ENCODE results near the gene STIM1.

STIM1 gene

GRCh38 chr11:3877364-3878257 lies 22.1 kb downstream of the STIM1 start:
- FAIRE-seq (peak; percentile 74), DNase-seq (ENCODE audit: insufficient read length) (no peak)
- TF ChIP-seq TAF1 (IDR thresholded peaks at IDR 0.05; ENCODE audit: borderline replicate concordance, low read depth, low read length) (no peak), POLR2A (IDR thresholded peaks at IDR 0.05; ENCODE audit: low read depth, low read length) (no peak), POLR2AphosphoS5 (IDR thresholded peaks at IDR 0.05; ENCODE audit: low read depth, low read length) (no peak)

GRCh38 chr11:3878258-3878584 lies 22.8 kb downstream of the STIM1 start:
- peak; percentile 24 for FAIRE-seq
- TF ChIP-seq TAF1 (IDR thresholded peaks at IDR 0.05; ENCODE audit: borderline replicate concordance, low read depth, low read length): no peak
- no peak for DNase-seq (ENCODE audit: insufficient read length)

DNA sequence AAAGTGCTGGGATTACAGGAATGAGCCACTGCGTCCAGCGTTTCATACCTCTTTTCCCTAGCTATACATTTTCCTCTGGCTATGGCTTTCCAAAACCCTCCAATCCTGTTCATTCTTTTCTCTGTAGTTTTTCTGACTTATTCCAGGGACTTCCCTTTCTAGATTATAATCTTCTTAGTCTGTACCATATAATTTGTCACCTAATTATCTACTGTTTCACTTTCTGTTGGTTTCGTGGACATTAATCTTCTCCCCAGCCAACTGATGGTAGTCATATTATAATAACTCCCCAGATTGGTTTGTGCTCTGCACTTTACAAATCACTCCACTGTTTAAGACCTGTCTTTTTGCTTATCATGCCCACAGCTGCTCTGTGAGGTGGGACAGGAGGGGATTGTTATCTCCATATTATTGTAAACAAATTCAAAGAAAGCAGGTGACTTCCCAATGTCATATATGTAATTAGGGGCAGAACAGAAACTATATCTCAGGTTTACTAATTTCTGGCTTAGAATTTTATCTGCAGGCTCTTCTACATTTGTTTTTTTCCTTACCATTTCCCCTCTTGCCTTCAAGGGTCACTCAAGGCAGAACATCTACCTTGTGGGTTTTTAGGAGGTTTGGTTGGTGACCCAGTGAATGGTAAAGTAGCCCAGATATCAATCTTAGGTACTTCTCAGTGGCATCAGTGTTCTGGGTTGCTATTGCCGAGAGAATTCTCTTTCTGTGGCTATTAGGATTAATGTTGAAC lies 23.9 kb downstream of the STIM1 start:
- DNase-seq (ENCODE audit: insufficient read length) (no peak), FAIRE-seq (no peak)
- TF ChIP-seq POLR2AphosphoS5 (IDR thresholded peaks at IDR 0.05; ENCODE audit: low read depth, low read length) (no peak), POLR2A (IDR thresholded peaks at IDR 0.05; ENCODE audit: low read depth, low read length) (no peak), TAF1 (IDR thresholded peaks at IDR 0.05; ENCODE audit: borderline replicate concordance, low read depth, low read length) (no peak)

- DNase-seq (ENCODE audit: insufficient read length) (no peak), FAIRE-seq (peak; percentile 86)
- TF ChIP-seq POLR2A (IDR thresholded peaks at IDR 0.05; ENCODE audit: low read depth, low read length): no peak
- TF ChIP-seq POLR2AphosphoS5 (IDR thresholded peaks at IDR 0.05; ENCODE audit: low read depth, low read length): no peak
- TF ChIP-seq TAF1 (IDR thresholded peaks at IDR 0.05; ENCODE audit: borderline replicate concordance, low read depth, low read length): no peak
Observed at GRCh38 chr11:3879967-3880542, 24.6 kb downstream of the STIM1 start.

- peak; percentile 82 for FAIRE-seq
- DNase-seq (ENCODE audit: insufficient read length): no peak
- TF ChIP-seq TAF1 (IDR thresholded peaks at IDR 0.05; ENCODE audit: borderline replicate concordance, low read depth, low read length) (no peak), POLR2A (IDR thresholded peaks at IDR 0.05; ENCODE audit: low read depth, low read length) (no peak), POLR2AphosphoS5 (IDR thresholded peaks at IDR 0.05; ENCODE audit: low read depth, low read length) (no peak)
Observed at GRCh38 chr11:3880724-3881123, 25.3 kb downstream of the STIM1 start.

GRCh38 chr11:3882655-3883054 lies 27.2 kb downstream of the STIM1 start:
- TF ChIP-seq POLR2A (IDR thresholded peaks at IDR 0.05; ENCODE audit: low read depth, low read length): no peak
- no peak for TF ChIP-seq TAF1 (IDR thresholded peaks at IDR 0.05; ENCODE audit: borderline replicate concordance, low read depth, low read length)
- TF ChIP-seq POLR2AphosphoS5 (IDR thresholded peaks at IDR 0.05; ENCODE audit: low read depth, low read length): no peak
- FAIRE-seq (peak; percentile 50), DNase-seq (ENCODE audit: insufficient read length) (no peak)

- no peak for TF ChIP-seq TAF1 (IDR thresholded peaks at IDR 0.05; ENCODE audit: borderline replicate concordance, low read depth, low read length)
- TF ChIP-seq POLR2AphosphoS5 (IDR thresholded peaks at IDR 0.05; ENCODE audit: low read depth, low read length): no peak
- TF ChIP-seq POLR2A (IDR thresholded peaks at IDR 0.05; ENCODE audit: low read depth, low read length): no peak
- FAIRE-seq: no peak
- no peak for DNase-seq (ENCODE audit: insufficient read length)
Observed at GRCh38 chr11:3885855-3886254, 30.4 kb downstream of the STIM1 start.

GRCh38 chr11:3886985-3887384 lies 31.5 kb downstream of the STIM1 start:
- no peak for FAIRE-seq
- no peak for TF ChIP-seq TAF1 (IDR thresholded peaks at IDR 0.05; ENCODE audit: borderline replicate concordance, low read depth, low read length)
- no peak for TF ChIP-seq POLR2AphosphoS5 (IDR thresholded peaks at IDR 0.05; ENCODE audit: low read depth, low read length)
- no peak for TF ChIP-seq POLR2A (IDR thresholded peaks at IDR 0.05; ENCODE audit: low read depth, low read length)
- DNase-seq (ENCODE audit: insufficient read length): no peak

DNA sequence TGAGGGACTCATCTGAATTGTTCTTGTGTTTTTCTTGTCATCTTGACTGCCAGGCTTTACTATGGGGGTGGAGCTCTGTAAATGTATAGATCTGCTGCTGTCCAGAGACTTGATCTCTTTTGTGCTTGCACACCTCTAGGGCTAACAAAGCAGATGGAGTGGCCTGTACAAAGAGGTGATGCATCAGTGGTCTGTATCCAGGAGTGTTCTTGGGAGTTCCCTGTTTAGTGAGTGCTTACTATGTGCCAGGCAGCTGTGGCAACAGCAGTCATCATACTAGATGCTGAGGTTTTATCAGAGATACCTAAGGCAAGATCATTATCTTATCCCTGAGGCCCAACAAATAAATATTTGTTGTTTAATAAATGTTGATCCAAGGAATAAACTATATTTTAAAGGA lies 33.4 kb downstream of the STIM1 start:
- no peak for FAIRE-seq
- TF ChIP-seq POLR2AphosphoS5 (IDR thresholded peaks at IDR 0.05; ENCODE audit: low read depth, low read length) (no peak), POLR2A (IDR thresholded peaks at IDR 0.05; ENCODE audit: low read depth, low read length) (no peak), TAF1 (IDR thresholded peaks at IDR 0.05; ENCODE audit: borderline replicate concordance, low read depth, low read length) (no peak)
- DNase-seq (ENCODE audit: insufficient read length): no peak

- TF ChIP-seq TAF1 (IDR thresholded peaks at IDR 0.05; ENCODE audit: borderline replicate concordance, low read depth, low read length): no peak
- no peak for TF ChIP-seq POLR2AphosphoS5 (IDR thresholded peaks at IDR 0.05; ENCODE audit: low read depth, low read length)
- no peak for TF ChIP-seq POLR2A (IDR thresholded peaks at IDR 0.05; ENCODE audit: low read depth, low read length)
- FAIRE-seq (no peak), DNase-seq (ENCODE audit: insufficient read length) (no peak)
Observed at GRCh38 chr11:3890014-3890413, 34.5 kb downstream of the STIM1 start.

- DNase-seq (ENCODE audit: insufficient read length) (no peak), FAIRE-seq (no peak)
- TF ChIP-seq TAF1 (IDR thresholded peaks at IDR 0.05; ENCODE audit: borderline replicate concordance, low read depth, low read length): no peak
- TF ChIP-seq POLR2A (IDR thresholded peaks at IDR 0.05; ENCODE audit: low read depth, low read length): no peak
- TF ChIP-seq POLR2AphosphoS5 (IDR thresholded peaks at IDR 0.05; ENCODE audit: low read depth, low read length): no peak
Observed at GRCh38 chr11:3890806-3891205, 35.3 kb downstream of the STIM1 start.

Measured in GM12892 (cell line).